ENCODE results near the gene STING1. TPM values are rescaled to one million over a fixed set of nuclear protein-coding genes. Genes with fewer than 3 reads are reported as not detected.

The STING1 gene
- total and polyA plus RNA-seq, 2 of the 8 experiments (the other 6 are each of a cell fraction or from before 2014, with no cell fraction given) = 0.26 to 0.47 TPM

- ChIA-PET CTCF (ENCODE audit: partially characterized antibody) (interaction anchor here (0.7 to 3.4 kb wide), 4 partner anchors 8 to 79 kb away, joined by 3 to 18 read pairs (median 4); no protein-coding TSS in a partner anchor), POLR2A (ENCODE audit: partially characterized antibody) (interaction anchor here (1.3 kb wide), 1 partner anchor 20 kb away, joined by 3 read pairs; no protein-coding TSS in a partner anchor)
- H3K79me1 ChIP-seq (ENCODE audit: low read depth, low read length) = no peaks in the 10 kb centered on the region
- no peak overlapping the region for H3K23ac ChIP-seq (ENCODE audit: insufficient read length)
- H4K8ac ChIP-seq (ENCODE audit: extremely low read depth, insufficient read depth, low read length) = no peak overlapping the region
- 95% methylated on average over 1 of the region's 1 CpG; no CpG with 5 or more reads in 1 of the 2 experiments for WGBS, 2 experiments (ENCODE audit: extremely low coverage in 1 of 2, insufficient coverage in 1 of 2, insufficient read length in 1 of 2, insufficient replicate concordance in 2 of 2, low coverage in 1 of 2, low lambda C conversion rate in 2 of 2, missing lambda C conversion rate in 1 of 2)
- H2BK15ac ChIP-seq (ENCODE audit: low read length) = no peak overlapping the region
- no peaks in the 10 kb centered on the region for H4K20me1 ChIP-seq (replicated peaks in 1 of 2; ENCODE audit: control insufficient read depth in 1 of 2, insufficient read depth in 2 of 2, low read length in 2 of 2)
- H3K18ac ChIP-seq (ENCODE audit: extremely low read depth, low read length) = no peak overlapping the region
- no peak overlapping the region for H3K27ac ChIP-seq (ENCODE audit: low read depth, low read length)
- H2BK5ac ChIP-seq (ENCODE audit: low read depth, low read length) = no peak overlapping the region
- H4K91ac ChIP-seq (replicated peaks; ENCODE audit: insufficient read length, low read length) = no peak overlapping the region
- no peaks in the 10 kb centered on the region for H3K4me1 ChIP-seq (replicated peaks in 1 of 4; ENCODE audit: control insufficient read depth in 3 of 4, insufficient read depth in 4 of 4, low read length in 3 of 4)
- H2AK5ac ChIP-seq (ENCODE audit: low read depth, low read length) = no peak overlapping the region
- H2AFZ ChIP-seq (ENCODE audit: low read length) = no peak overlapping the region
- no peaks in the 10 kb centered on the region for H3K79me2 ChIP-seq (ENCODE audit: control insufficient read depth in 1 of 2, insufficient read depth in 2 of 2, low read length in 2 of 2)
- no peak for DNase-seq (ENCODE audit: low read depth in 1 of 2, low spot score in 2 of 2)
- no peak for FAIRE-seq
- H3K56ac ChIP-seq (replicated peaks; ENCODE audit: insufficient read length, low read depth, low read length) = no peak overlapping the region
- peaks cover 0 to 18% (median 6%) of the 10 kb centered on the region in 4 experiments; a peak in 3 of 8 replicates for H3K36me3 ChIP-seq (ENCODE audit: control insufficient read depth in 2 of 4, insufficient read depth in 4 of 4, low read length in 3 of 4)
- H4K5ac ChIP-seq (ENCODE audit: insufficient read length, low read depth, low read length) = no peak overlapping the region
- no peak for TF ChIP-seq TAF7 (optimal IDR thresholded peaks at IDR 0.05; ENCODE audit: borderline replicate concordance, low read depth, low read length)
- no peak for TF ChIP-seq KDM4A (IDR thresholded peaks at IDR 0.05; ENCODE audit: low read depth, low read length, severe bottlenecking)
- no peak for TF ChIP-seq RBBP5 (IDR thresholded peaks at IDR 0.05; ENCODE audit: borderline replicate concordance, low read depth, low read length)
- TF ChIP-seq SP4 (IDR thresholded peaks at IDR 0.05; ENCODE audit: low read length) = no peak
- no peak for TF ChIP-seq SUZ12 (IDR thresholded peaks at IDR 0.05; ENCODE audit: low read length)
- no peak for TF ChIP-seq NRF1 (IDR thresholded peaks at IDR 0.05; ENCODE audit: low read depth, low read length)
- TF ChIP-seq GTF2F1 (IDR thresholded peaks at IDR 0.05; ENCODE audit: borderline replicate concordance, low read depth, low read length) = no peak
- TF ChIP-seq FOSL1 (IDR thresholded peaks at IDR 0.05; ENCODE audit: insufficient read depth, low read depth, low read length) = no peak
- TF ChIP-seq, protein P1, sequence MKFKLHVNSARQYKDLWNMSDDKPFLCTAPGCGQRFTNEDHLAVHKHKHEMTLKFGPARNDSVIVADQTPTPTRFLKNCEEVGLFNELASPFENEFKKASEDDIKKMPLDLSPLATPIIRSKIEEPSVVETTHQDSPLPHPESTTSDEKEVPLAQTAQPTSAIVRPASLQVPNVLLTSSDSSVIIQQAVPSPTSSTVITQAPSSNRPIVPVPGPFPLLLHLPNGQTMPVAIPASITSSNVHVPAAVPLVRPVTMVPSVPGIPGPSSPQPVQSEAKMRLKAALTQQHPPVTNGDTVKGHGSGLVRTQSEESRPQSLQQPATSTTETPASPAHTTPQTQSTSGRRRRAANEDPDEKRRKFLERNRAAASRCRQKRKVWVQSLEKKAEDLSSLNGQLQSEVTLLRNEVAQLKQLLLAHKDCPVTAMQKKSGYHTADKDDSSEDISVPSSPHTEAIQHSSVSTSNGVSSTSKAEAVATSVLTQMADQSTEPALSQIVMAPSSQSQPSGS (IDR thresholded peaks at IDR 0.05; ENCODE audit: low read length) = no peak
- no peaks in the 10 kb centered on the region for H3K27me3 ChIP-seq (replicated peaks in 1 of 4; ENCODE audit: control insufficient read depth in 3 of 4, extremely low read depth in 1 of 4, insufficient read depth in 3 of 4, low read length in 3 of 4)
- no peak overlapping the region for H2BK20ac ChIP-seq (ENCODE audit: low read length)
- H3K14ac ChIP-seq (ENCODE audit: insufficient read length) = no peak overlapping the region
- H3K9me3 ChIP-seq (ENCODE audit: insufficient read depth in 2 of 2, low read depth in 1 of 2, low read length in 1 of 2) = no peaks in the 10 kb centered on the region
- no peak overlapping the region for H3K4ac ChIP-seq (replicated peaks; ENCODE audit: insufficient read length, low read depth, low read length)
- H3K4me2 ChIP-seq (ENCODE audit: insufficient read depth in 1 of 2, low read depth in 2 of 2, low read length in 2 of 2) = no peak overlapping the region
- H3K9ac ChIP-seq (replicated peaks in 1 of 4; ENCODE audit: extremely low read depth in 1 of 4, low read depth in 3 of 4, low read length in 3 of 4) = no peak overlapping the region
- no peak overlapping the region for H2BK12ac ChIP-seq (ENCODE audit: low read depth, low read length)
- no peak overlapping the region for H2BK120ac ChIP-seq (replicated peaks; ENCODE audit: low read depth, low read length)
- no peak overlapping the region for H3K4me3 ChIP-seq (ENCODE audit: extremely low read depth in 1 of 4, insufficient read depth in 2 of 4, low read depth in 3 of 4, low read length in 4 of 4)
- H3K23me2 ChIP-seq (ENCODE audit: low read depth, low read length) = no peaks in the 10 kb centered on the region
Measured at GRCh38 chr5:139431706-139432105, 50.9 kb downstream of the STING1 start.
